ENCODE data around the gene HCN2.
"Not testable (repeated sequence)": the region's sequence is repeated elsewhere in the genome, so short reads cannot be mapped to it uniquely, and the experiment has no call there.

HCN2 gene

DNA sequence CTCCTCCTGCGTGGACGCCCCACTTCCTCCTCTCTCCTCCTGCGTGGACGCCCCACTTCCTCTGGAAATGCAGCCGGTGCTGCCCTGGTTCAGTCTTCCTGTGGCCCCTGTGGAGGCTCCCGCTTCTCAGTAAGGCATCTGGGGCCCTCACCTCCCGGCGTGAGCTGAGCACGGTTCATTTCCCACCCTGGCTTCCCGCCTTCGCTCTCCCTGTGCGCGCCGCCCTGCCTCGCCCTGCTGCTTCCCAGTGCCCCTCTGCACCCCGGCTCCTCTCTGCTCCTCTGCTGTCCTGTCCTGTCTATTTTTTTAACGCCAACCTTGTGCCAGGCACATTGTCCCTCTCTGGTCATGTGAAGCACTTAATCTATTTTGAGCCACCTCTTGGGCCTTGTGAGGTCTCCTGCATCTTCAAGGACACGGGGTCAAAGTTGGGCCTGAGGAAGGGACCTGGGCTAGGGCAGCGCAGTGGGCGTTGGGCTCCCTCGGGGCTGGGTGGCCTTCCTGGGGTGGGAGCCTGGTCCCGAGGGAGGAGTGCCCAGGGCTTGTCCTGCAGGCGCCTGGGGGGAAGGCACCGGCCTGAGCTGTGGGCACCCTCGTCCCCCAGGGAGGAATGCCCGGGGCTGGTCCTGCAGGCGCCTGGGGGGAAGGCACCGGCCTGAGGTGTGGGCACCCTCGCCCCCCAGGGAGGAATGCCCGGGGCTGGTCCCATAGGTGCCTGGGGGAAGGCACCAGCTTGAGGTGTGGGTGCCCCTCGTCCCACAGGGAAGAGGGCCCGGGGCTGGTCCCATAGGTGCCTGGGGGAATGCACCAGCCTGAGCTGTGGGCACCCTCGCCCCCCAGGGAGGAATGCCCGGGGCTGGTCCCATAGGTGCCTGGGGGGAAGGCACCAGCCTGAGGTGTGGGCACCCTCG, 13.0 kb downstream of the HCN2 start:
- TF ChIP-seq, protein P1, sequence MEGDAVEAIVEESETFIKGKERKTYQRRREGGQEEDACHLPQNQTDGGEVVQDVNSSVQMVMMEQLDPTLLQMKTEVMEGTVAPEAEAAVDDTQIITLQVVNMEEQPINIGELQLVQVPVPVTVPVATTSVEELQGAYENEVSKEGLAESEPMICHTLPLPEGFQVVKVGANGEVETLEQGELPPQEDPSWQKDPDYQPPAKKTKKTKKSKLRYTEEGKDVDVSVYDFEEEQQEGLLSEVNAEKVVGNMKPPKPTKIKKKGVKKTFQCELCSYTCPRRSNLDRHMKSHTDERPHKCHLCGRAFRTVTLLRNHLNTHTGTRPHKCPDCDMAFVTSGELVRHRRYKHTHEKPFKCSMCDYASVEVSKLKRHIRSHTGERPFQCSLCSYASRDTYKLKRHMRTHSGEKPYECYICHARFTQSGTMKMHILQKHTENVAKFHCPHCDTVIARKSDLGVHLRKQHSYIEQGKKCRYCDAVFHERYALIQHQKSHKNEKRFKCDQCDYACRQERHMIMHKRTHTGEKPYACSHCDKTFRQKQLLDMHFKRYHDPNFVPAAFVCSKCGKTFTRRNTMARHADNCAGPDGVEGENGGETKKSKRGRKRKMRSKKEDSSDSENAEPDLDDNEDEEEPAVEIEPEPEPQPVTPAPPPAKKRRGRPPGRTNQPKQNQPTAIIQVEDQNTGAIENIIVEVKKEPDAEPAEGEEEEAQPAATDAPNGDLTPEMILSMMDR (IDR thresholded peaks at IDR 0.05; ENCODE audit: control extremely low read depth, extremely low read depth, low read depth, missing control alignments) = no peak
- no peak for DNase-seq (ENCODE audit: extremely low spot score)
- ChIA-PET CTCF (no interaction called here), POLR2A (no interaction called here)

DNA sequence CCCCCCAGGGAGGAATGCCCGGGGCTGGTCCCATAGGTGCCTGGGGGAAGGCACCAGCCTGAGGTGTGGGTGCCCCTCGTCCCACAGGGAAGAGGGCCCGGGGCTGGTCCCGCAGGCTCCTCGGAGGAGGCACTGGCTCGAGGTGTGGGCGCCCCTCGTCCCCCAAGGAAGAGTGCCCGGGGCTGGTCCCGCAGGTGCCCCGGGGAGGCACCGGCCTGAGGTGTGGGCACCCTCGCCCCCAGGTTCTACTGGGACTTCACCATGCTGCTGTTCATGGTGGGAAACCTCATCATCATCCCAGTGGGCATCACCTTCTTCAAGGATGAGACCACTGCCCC, 13.6 kb downstream of the HCN2 start:
- POLR2A ChIA-PET; DNase-seq (ENCODE audit: extremely low spot score); CTCF ChIA-PET: not testable (repeated sequence)

DNA sequence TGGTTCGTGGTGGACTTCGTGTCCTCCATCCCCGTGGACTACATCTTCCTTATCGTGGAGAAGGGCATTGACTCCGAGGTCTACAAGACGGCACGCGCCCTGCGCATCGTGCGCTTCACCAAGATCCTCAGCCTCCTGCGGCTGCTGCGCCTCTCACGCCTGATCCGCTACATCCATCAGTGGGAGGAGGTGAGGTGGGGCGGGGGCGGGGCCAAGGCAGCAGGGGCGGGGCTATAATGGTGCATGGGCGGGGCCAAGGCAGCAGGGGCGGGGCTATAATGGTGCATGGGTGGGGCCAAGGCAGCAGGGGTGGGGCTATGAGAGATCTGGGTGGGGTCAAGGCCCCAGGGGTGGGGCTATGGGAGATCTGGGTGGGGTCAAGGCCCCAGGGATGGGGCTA, 14.1 kb downstream of the HCN2 start:
- POLR2A ChIA-PET; CTCF ChIA-PET; DNase-seq (ENCODE audit: extremely low spot score): not testable (repeated sequence)

DNA sequence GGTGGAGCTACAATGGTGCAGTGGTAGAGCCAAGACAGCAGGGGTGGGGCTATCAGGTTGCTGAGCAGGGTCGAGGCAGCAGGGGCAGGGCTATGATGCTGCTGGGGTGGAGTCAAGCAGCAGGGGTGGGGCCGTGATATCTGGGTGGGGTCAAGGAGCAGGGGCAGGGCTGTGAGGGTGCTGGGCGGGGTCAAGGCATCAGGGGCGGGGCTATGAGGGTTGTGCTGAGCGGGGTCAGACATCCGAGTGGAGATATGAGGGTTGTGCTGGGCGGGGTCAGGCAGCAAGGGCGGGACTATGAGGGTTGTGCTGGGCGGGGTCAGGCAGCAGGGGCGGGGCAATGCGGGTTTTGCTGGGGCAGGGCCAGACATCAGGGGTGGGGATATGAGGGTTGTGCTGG, 14.7 kb downstream of the HCN2 start:
- CTCF ChIA-PET = no interaction called here
- TF ChIP-seq, protein P1 (IDR thresholded peaks at IDR 0.05; ENCODE audit: control extremely low read depth, extremely low read depth, low read depth, missing control alignments) = no peak
- POLR2A ChIA-PET = no interaction called here
- DNase-seq (ENCODE audit: extremely low spot score) = peak; percentile 43

DNA sequence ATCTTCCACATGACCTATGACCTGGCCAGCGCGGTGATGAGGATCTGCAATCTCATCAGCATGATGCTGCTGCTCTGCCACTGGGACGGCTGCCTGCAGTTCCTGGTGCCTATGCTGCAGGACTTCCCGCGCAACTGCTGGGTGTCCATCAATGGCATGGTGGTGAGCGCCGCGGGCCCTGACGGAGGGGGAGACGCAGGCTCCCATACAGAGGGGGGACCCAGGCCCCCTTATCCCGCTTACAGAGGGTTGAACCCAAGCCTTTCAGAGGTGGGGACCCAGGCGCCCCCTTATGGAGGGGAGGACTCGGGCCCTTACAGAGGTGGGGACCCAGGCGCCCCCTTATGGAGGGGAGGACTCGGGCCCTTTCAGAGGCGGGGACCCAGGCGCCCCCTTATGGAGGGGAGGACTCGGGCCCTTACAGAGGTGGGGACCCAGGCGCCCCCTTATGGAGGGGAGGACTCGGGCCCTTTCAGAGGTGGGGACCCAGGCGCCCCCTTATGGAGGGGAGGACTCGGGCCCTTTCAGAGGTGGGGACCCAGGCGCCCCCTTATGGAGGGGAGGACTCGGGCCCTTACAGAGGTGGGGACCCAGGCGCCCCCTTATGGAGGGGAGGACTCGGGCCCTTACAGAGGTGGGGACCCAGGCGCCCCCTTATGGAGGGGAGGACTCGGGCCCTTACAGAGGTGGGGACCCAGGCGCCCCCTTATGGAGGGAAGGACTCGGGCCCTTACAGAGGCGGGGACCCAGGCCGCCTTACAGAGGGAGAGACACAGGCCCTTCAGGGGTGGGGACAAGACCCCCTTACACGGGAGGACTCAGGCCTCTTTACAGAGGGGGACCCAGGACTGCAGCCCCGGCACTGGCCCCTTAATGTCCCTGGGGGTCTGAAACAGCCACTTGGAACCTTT, 15.6 kb downstream of the HCN2 start:
- CTCF ChIA-PET; DNase-seq (ENCODE audit: extremely low spot score); POLR2A ChIA-PET: not testable (repeated sequence)

DNA sequence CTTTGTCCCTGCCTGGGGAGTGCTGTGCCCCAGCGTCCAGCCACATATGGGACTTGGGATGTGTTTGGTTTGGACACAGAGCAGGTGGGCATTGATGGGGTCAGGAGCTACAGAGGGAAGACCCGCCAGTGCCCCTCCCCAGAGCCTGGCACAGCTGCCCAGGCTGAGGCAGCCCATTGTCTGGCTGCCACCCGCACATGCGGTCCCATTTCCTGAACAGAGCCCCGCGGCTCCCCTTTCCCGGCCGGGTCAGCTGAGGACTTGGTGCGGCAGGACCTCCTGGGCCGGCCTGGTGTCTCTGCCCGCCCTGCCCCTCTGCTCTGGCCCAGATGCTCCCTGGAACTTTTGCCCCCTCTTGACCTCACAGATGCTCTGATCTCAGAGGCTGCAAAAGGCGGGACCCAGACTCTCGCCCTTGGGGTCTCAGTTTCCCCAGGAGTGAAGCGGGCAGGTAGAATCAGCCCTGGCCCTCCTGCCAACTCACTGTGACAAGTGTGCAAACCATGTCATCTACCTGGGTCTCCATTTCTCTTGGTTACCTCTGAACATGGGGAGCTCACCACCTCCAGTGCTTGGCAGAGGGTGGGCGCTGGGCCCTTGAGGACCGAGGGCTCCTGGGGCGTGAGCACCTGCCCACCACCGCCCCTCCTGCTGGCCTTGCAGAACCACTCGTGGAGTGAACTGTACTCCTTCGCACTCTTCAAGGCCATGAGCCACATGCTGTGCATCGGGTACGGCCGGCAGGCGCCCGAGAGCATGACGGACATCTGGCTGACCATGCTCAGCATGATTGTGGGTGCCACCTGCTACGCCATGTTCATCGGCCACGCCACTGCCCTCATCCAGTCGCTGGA, 17.8 kb downstream of the HCN2 start:
- ChIA-PET CTCF (interaction anchor here (1.4 to 1.6 kb wide), 2 partner anchors 96 to 97 kb away, joined by 3 read pairs; no protein-coding TSS in a partner anchor), POLR2A (no interaction called here)
- no peak for DNase-seq (ENCODE audit: extremely low spot score)
- TF ChIP-seq, protein P1 (IDR thresholded peaks at IDR 0.05; ENCODE audit: control extremely low read depth, extremely low read depth, low read depth, missing control alignments) = no peak

DNA sequence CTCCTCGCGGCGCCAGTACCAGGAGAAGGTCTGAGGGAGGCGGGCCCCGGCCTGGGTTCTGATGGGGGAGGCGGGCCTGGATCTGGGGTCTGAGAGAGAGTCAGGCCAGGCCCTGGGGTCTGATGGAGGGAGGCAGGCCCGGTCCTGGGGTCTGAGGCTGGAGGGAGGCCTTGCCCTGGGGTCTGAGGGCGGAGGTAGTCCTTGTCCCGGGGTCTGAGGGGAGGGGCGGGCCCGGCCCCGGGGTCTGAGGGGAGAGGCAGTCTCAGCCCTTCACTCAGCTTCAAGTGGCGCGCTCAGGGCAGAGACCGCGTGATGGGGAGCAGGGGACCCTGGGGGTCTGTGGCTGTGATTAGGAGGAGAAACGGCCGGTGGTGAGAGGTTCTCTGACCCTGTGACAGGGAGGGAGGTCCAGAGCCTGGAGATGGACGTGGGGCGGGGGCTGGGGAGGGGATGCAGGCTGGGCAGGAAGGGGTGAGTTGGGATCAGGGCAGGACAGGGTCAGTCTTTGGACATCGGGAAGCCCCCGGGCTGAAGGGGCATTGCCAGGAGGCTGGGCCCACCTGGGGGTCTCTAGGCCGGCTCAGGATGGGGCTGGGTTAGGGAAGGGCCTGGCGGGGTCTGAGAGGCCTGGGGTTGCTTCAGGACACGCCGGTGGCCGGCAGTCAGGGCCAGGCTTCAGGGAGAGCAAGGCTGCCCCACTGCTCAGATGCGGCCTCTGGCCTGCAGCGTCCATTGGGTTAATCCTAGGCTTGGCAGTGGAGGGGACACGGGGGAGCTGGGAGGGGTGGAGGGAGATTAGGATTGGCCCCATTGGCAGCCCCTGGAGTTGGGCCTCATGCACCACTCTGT, 18.7 kb downstream of the HCN2 start:
- TF ChIP-seq, protein P1 (IDR thresholded peaks at IDR 0.05; ENCODE audit: control extremely low read depth, extremely low read depth, low read depth, missing control alignments) = no peak
- DNase-seq (ENCODE audit: extremely low spot score) = no peak
- CTCF ChIA-PET = no interaction called here

More for the DNA sequence above, 18.7 kb downstream of the HCN2 start:
- POLR2A ChIA-PET = no interaction called here
